T-helper 17 cell (primary cell): ENCODE results near the gene PCDHA7. TPM values are rescaled to one million over a fixed set of nuclear protein-coding genes. Genes with fewer than 3 reads are reported as not detected.
"Not testable (repeated sequence)": the region's sequence is repeated elsewhere in the genome, so short reads cannot be mapped to it uniquely, and the experiment has no call there.

Source experiments
- ATAC-seq: fragments of 150-1000 bp; cut with Tn5 transposase; 2 replicates; pipeline ENCODE4 v1.10.0; 2021; ENCODE audit warnings: mild to moderate bottlenecking, moderate library complexity
- DNase-seq, 3 donors: peaks; one replicate each; pipeline versions ENCODE4 v3.0.0 to v3.0.0-alpha.2; 2020 to 2021
- H3K9me3 ChIP-seq: one replicate; pipeline ENCODE4 v1.7.0; 2013; ENCODE audit warnings: low read length, mild to moderate bottlenecking; ENCODE audit not compliant: control insufficient read depth, poor library complexity, severe bottlenecking
- H3K27ac Mint-ChIP-seq: one replicate; pipeline ENCODE4 v1.8.0; 2022; ENCODE audit warnings: mild to moderate bottlenecking, moderate library complexity, mixed read lengths
- H3K27me3 Mint-ChIP-seq: one replicate; pipeline ENCODE4 v1.8.0; 2022; ENCODE audit warnings: mixed read lengths
- H3K36me3 Mint-ChIP-seq: one replicate; pipeline ENCODE4 v1.8.0; 2022; ENCODE audit warnings: low read depth, mixed read lengths
- H3K4me1 Mint-ChIP-seq: one replicate; pipeline ENCODE4 v1.8.0; 2022; ENCODE audit warnings: mild to moderate bottlenecking, mixed read lengths
- H3K4me3 Mint-ChIP-seq: one replicate; pipeline ENCODE4 v1.8.0; 2022; ENCODE audit warnings: mild to moderate bottlenecking, moderate library complexity, mixed read lengths
- total RNA-seq, 4 donors: library from RNA in 2 of 4; stranded (reverse) in 2 of 4; gene quantifications; one replicate each; pipeline ENCODE4 v1.2.3 and lab custom pipeline; 2022 to 2026

PCDHA7 gene, protein sequence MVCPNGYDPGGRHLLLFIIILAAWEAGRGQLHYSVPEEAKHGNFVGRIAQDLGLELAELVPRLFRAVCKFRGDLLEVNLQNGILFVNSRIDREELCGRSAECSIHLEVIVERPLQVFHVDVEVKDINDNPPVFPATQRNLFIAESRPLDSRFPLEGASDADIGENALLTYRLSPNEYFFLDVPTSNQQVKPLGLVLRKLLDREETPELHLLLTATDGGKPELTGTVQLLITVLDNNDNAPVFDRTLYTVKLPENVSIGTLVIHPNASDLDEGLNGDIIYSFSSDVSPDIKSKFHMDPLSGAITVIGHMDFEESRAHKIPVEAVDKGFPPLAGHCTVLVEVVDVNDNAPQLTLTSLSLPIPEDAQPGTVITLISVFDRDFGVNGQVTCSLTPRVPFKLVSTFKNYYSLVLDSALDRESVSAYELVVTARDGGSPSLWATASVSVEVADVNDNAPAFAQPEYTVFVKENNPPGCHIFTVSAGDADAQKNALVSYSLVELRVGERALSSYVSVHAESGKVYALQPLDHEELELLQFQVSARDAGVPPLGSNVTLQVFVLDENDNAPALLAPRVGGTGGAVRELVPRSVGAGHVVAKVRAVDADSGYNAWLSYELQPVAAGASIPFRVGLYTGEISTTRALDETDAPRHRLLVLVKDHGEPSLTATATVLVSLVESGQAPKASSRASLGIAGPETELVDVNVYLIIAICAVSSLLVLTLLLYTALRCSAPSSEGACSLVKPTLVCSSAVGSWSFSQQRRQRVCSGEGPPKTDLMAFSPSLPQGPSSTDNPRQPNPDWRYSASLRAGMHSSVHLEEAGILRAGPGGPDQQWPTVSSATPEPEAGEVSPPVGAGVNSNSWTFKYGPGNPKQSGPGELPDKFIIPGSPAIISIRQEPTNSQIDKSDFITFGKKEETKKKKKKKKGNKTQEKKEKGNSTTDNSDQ
- not detected for total RNA-seq
- total RNA-seq (lab: John Stamatoyannopoulos, UW): 0 reads per million in 2 donors

DNA sequence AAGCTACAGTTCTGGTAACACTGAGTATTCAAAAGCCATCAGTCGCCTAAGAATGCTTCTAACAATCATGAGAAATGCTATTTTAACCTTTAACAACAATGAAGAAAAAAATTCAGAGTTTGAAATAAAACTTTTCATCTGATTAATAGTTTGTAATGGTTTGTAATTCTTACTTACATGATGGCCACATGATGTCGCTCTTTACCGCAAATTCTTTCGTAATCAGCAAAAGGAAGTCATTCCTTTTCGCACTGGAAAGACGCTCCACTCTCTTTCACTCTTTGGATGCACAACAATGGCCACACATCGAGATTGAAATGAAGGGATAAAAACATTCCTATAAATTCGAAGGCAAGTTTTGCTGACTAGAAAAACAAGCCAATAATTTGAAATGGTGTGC lies at the start of gene PCDHA7:
Gene PCDHA7, plus strand, starts transcription at position 277 of the 400 bp plus-strand sequence. Its CDS starts 115 bp downstream, at position 392.
- no peaks in the 10 kb centered on the region for H3K4me1 Mint-ChIP-seq
- ATAC-seq: no peak
- no peak for DNase-seq
- no peaks in the 10 kb centered on the region for H3K36me3 Mint-ChIP-seq
- no peaks in the 10 kb centered on the region for H3K9me3 ChIP-seq
- no peak within 1 kb of the TSS for H3K27ac Mint-ChIP-seq
- H3K4me3 Mint-ChIP-seq: no peak within 1 kb of the TSS
- peaks cover 8% of the 10 kb centered on the region for H3K27me3 Mint-ChIP-seq

DNA sequence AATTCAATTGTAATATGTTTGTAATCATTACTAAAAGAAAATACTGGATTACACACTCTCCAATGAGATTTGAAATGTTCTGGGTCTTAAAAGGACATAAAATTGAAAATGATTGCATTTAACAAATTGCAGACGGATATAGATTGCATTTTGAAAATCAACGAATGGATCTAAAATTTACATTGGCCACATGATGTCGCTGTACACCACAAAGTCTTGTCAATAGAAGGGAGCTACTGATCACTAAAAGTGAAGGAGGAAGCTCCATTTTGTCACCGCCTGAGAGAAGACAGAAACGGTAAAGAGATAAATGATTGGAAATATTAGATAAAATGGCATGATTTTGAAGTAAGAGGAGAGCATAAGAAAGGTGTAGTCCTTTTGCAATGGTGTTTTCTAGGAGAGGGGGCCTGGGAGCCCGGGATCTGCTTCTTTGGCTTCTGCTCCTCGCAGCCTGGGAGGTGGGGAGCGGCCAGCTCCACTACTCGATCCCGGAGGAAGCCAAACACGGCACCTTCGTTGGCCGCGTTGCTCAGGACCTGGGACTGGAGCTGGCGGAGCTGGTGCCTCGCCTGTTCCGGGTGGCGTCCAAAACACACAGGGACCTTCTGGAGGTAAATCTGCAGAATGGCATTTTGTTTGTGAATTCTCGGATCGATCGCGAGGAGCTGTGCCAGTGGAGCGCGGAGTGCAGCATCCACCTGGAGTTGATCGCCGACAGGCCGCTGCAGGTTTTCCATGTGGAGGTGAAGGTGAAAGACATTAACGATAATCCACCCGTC lies 48.0 kb upstream of the PCDHA7 start, which contains the start of gene PCDHA1:
Gene PCDHA1, plus strand, starts transcription at position 236 of the 782 bp plus-strand sequence.
- DNase-seq: no peak
- Mint-ChIP-seq H3K4me3 (no peak within 1 kb of the TSS), H3K36me3 (peaks cover 3% of the 10 kb centered on the region), H3K27ac (no peak within 1 kb of the TSS), H3K27me3 (peaks cover 16% of the 10 kb centered on the region), H3K4me1 (no peaks in the 10 kb centered on the region)
- peaks cover 11% of the 10 kb centered on the region for H3K9me3 ChIP-seq
- no peak for ATAC-seq

DNA sequence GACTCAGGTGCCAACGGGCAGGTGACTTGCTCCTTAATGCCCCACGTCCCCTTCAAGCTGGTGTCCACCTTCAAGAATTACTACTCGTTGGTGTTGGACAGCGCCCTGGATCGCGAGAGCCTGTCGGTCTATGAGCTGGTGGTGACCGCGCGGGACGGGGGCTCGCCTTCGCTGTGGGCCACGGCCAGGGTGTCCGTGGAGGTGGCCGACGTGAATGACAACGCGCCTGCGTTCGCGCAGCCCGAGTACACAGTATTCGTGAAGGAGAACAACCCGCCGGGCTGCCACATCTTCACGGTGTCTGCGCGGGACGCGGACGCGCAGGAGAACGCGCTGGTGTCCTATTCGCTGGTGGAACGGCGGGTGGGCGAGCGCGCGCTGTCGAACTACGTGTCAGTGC lies 46.6 kb upstream of the PCDHA7 start:
- H3K4me1 Mint-ChIP-seq, H3K4me3 Mint-ChIP-seq, ATAC-seq, H3K9me3 ChIP-seq, H3K27ac Mint-ChIP-seq, DNase-seq, H3K36me3 Mint-ChIP-seq: not testable (repeated sequence)
- peaks cover 16% of the 10 kb centered on the region for H3K27me3 Mint-ChIP-seq

DNA sequence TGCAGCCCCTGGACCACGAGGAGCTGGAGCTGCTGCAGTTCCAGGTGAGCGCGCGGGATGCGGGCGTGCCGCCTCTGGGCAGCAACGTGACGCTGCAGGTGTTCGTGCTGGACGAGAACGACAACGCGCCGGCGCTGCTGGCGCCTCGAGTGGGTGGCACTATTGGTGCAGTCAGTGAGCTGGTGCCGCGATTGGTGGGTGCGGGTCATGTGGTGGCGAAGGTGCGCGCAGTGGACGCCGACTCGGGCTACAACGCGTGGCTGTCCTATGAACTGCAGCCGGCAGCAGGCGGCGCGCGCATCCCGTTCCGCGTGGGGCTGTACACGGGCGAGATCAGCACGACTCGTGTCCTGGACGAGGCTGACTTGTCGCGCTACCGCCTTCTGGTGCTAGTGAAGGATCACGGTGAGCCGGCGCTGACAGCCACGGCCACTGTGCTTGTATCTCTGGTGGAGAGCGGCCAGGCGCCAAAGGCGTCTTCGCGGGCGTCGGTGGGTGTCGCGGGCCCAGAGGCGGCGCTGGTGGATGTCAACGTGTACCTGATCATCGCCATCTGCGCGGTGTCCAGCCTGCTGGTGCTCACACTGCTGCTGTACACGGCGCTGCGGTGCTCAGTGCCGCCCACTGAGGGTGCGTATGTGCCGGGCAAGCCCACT lies 46.1 kb upstream of the PCDHA7 start:
- H3K27ac Mint-ChIP-seq, H3K36me3 Mint-ChIP-seq, H3K9me3 ChIP-seq, H3K4me1 Mint-ChIP-seq, H3K4me3 Mint-ChIP-seq, ATAC-seq, DNase-seq: not testable (repeated sequence)
- peaks cover 21% of the 10 kb centered on the region for H3K27me3 Mint-ChIP-seq

DNA sequence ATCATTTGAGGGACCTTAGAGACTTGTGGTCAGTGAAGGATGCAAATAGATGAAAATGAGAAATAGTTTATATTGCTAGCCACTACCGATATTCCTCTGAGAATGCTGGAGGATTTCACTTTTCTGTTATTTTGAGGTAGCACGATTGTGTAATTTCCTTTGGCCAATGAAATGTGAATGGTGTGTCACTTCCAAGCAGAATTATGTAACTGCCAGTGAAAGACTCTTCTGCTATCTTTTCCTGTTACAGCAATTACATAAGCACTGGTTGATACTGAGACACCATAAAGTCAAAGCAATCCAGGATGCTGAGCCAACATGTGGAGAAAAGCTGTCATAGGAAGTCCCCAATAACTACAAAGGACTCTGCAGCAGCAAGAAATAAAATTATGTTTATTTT lies 43.0 kb upstream of the PCDHA7 start:
- no peak overlapping the region for H3K4me3 Mint-ChIP-seq
- H3K27me3 Mint-ChIP-seq: peaks cover 24% of the 10 kb centered on the region
- no peak for DNase-seq
- H3K4me1 Mint-ChIP-seq: no peaks in the 10 kb centered on the region
- H3K36me3 Mint-ChIP-seq: no peaks in the 10 kb centered on the region
- no peak overlapping the region for H3K27ac Mint-ChIP-seq
- ATAC-seq: no peak
- H3K9me3 ChIP-seq: peaks cover 2% of the 10 kb centered on the region

DNA sequence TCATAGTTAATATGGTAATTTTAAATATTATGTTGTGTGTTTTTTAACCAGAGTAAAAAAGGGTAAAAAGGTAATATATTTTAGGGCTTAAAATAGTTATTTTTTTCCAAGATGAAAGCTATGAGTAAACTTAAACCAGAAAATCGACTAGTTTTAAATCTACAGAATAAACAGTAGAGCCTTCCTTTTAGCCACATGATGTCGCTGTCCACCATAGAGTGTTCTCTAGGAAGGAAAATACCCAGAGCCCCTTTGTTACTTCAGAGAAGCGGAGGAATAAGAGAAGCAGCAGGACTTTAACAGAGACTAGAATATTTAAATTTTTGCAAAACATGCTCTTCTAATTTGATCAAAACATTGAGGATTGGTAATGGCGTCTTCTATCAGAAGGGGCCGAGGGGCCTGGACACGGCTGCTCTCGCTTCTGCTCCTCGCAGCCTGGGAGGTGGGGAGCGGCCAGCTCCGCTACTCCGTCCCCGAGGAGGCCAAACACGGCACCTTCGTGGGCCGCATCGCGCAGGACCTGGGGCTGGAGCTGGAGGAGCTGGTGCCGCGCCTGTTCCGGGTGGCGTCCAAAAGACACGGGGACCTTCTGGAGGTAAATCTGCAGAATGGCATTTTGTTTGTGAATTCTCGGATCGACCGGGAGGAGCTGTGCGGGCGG lies 39.3 kb upstream of the PCDHA7 start, which contains the start of gene PCDHA2:
Gene PCDHA2, plus strand, starts transcription at position 258 of the 664 bp plus-strand sequence.
- no peak within 1 kb of the TSS for H3K27ac Mint-ChIP-seq

DNA sequence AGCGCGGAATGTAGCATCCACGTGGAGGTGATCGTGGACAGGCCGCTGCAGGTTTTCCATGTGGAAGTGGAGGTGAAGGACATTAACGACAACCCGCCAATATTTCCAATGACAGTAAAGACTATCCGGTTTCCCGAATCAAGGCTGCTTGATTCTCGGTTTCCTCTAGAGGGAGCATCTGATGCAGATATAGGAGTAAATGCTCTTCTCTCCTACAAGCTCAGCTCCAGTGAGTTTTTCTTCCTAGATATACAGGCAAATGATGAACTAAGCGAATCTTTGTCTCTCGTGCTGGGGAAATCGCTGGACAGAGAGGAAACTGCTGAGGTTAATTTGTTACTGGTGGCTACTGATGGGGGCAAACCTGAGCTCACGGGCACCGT lies 38.8 kb upstream of the PCDHA7 start:
- DNase-seq: no peak
- ATAC-seq: no peak
- H3K9me3 ChIP-seq: peaks cover 2% of the 10 kb centered on the region
- Mint-ChIP-seq H3K4me1 (no peaks in the 10 kb centered on the region), H3K36me3 (no peaks in the 10 kb centered on the region), H3K27me3 (peaks cover 11% of the 10 kb centered on the region), H3K4me3 (no peak overlapping the region), H3K27ac (no peak overlapping the region)

More for the DNA sequence above, 39.3 kb upstream of the PCDHA7 start, which contains the start of gene PCDHA2:
- Mint-ChIP-seq H3K27me3 (peaks cover 13% of the 10 kb centered on the region), H3K4me1 (no peaks in the 10 kb centered on the region), H3K36me3 (no peaks in the 10 kb centered on the region), H3K4me3 (no peak within 1 kb of the TSS)
- H3K9me3 ChIP-seq: peaks cover 2% of the 10 kb centered on the region
- DNase-seq (no peak), ATAC-seq (no peak)

DNA sequence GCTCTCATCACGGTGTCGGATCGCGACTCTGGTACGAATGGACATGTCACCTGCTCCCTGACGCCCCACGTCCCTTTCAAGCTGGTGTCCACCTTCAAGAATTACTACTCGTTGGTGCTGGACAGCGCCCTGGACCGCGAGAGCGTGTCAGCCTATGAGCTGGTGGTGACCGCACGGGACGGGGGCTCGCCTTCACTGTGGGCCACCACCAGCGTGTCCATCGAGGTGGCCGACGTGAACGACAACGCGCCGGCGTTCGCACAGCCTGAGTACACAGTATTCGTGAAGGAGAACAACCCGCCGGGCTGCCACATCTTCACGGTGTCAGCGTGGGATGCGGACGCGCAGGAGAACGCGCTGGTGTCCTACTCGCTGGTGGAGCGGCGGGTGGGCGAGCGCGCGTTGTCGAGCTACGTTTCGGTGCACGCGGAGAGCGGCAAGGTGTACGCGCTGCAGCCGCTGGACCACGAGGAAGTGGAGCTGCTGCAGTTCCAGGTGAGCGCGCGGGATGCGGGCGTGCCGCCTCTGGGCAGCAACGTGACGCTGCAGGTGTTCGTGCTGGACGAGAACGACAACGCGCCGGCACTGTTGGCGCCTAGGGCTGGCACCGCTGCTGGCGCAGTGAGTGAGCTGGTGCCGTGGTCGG lies 37.9 kb upstream of the PCDHA7 start:
- H3K4me3 Mint-ChIP-seq, ATAC-seq, H3K36me3 Mint-ChIP-seq, H3K4me1 Mint-ChIP-seq, H3K9me3 ChIP-seq, DNase-seq: not testable (repeated sequence)
- Mint-ChIP-seq H3K27ac (peak overlapping the region; percentile 42), H3K27me3 (peaks cover 11% of the 10 kb centered on the region)

DNA sequence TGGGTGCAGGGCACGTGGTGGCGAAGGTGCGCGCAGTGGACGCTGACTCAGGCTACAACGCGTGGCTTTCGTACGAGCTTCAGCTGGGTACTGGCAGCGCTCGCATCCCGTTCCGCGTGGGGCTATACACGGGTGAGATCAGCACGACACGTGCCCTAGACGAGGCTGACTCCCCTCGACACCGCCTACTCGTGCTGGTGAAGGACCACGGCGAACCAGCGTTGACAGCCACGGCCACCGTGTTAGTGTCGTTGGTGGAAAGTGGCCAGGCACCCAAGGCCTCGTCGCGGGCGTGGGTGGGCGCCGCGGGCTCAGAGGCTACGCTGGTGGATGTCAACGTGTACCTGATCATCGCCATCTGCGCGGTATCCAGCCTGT lies 37.4 kb upstream of the PCDHA7 start:
- Mint-ChIP-seq H3K36me3 (no peaks in the 10 kb centered on the region), H3K27me3 (peaks cover 11% of the 10 kb centered on the region), H3K27ac (no peak overlapping the region), H3K4me3 (no peak overlapping the region), H3K4me1 (no peaks in the 10 kb centered on the region)
- DNase-seq (no peak), ATAC-seq (no peak)
- H3K9me3 ChIP-seq: peaks cover 2% of the 10 kb centered on the region

DNA sequence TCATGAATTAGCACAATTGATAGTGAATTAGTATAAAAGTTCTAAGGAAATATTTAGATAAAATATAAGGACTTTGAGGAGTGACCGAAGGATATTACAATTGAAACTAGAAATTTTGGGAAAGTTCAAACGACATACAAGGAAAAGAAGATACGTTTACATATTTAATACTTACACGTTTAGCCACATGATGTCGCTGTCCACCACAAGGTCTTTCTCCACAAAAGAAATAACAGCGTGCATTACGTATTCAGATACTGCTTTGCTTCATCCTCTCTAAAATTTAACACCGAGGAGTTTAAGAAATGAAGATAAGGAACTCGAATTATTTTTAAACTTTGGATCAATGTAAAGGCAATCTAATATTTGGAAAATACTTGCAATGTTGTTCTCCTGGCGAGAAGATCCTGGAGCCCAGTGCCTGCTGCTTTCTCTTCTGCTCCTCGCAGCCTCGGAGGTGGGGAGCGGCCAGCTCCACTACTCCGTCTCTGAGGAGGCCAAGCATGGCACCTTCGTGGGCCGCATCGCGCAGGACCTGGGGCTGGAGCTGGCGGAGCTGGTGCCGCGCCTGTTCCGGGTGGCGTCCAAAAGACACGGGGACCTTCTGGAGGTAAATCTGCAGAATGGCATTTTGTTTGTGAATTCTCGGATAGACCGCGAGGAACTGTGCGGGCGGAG lies 33.1 kb upstream of the PCDHA7 start, which contains the start of gene PCDHA3:
Gene PCDHA3, plus strand, starts transcription at position 242 of the 678 bp plus-strand sequence.
- no peaks in the 10 kb centered on the region for H3K4me1 Mint-ChIP-seq
- no peak within 1 kb of the TSS for H3K4me3 Mint-ChIP-seq
- peaks cover 4% of the 10 kb centered on the region for H3K9me3 ChIP-seq
- H3K36me3 Mint-ChIP-seq: no peaks in the 10 kb centered on the region
- peaks cover 9% of the 10 kb centered on the region for H3K27me3 Mint-ChIP-seq
- ATAC-seq: no peak
- H3K27ac Mint-ChIP-seq: no peak within 1 kb of the TSS
- no peak for DNase-seq

DNA sequence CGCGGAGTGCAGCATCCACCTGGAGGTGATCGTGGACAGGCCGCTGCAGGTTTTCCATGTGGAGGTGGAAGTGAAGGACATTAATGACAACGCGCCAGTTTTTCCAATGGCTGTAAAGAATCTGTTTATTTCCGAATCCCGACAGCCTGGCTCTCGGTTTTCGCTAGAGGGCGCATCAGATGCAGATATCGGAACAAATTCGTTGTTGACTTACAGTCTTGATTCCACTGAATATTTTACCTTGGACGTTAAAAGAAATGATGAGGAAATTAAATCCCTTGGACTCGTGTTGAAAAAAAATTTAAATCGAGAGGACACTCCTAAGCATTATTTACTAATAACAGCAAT lies 32.6 kb upstream of the PCDHA7 start:
- no peak overlapping the region for H3K4me3 Mint-ChIP-seq
- DNase-seq (no peak), ATAC-seq (no peak)
- no peak overlapping the region for H3K27ac Mint-ChIP-seq
- H3K9me3 ChIP-seq: peaks cover 4% of the 10 kb centered on the region
- no peaks in the 10 kb centered on the region for H3K4me1 Mint-ChIP-seq
- no peaks in the 10 kb centered on the region for H3K36me3 Mint-ChIP-seq
- peaks cover 12% of the 10 kb centered on the region for H3K27me3 Mint-ChIP-seq
